Measurements from ENCODE around the gene CYSRT1.

Gene CYSRT1

GRCh38 chr9:137201205-137201868 is 23.6 kb upstream of the CYSRT1 start:
- H3K4me3 ChIP-seq (ENCODE audit: low read depth, low read length): peak overlapping the region; percentile 67
- no peak for DNase-seq (ENCODE audit: low read depth)
- TF ChIP-seq CTCF (IDR thresholded peaks at IDR 0.05; ENCODE audit: low read depth, low read length, missing control alignments): no peak

- no peak for TF ChIP-seq CTCF (IDR thresholded peaks at IDR 0.05; ENCODE audit: low read depth, low read length, missing control alignments)
- no peak overlapping the region for H3K4me3 ChIP-seq (ENCODE audit: low read depth, low read length)
- DNase-seq (ENCODE audit: low read depth): no peak
Measured at GRCh38 chr9:137202966-137203365, 22.0 kb upstream of the CYSRT1 start.

- peak overlapping the region; percentile 93 for H3K4me3 ChIP-seq (ENCODE audit: low read depth, low read length)
- TF ChIP-seq CTCF (IDR thresholded peaks at IDR 0.05; ENCODE audit: low read depth, low read length, missing control alignments): no peak
- no peak for DNase-seq (ENCODE audit: low read depth)
Measured at GRCh38 chr9:137204731-137205125, 20.2 kb upstream of the CYSRT1 start.

GRCh38 chr9:137205126-137206069 is 19.6 kb upstream of the CYSRT1 start, which contains the start of the genes NDOR1 and TMEM203:
Gene NDOR1 (plus strand): TSS chr9:137205700. CDS start chr9:137205778, 78 bp downstream.
Gene TMEM203 (minus strand): TSS chr9:137205648. CDS start chr9:137205414, 234 bp downstream.
- peak; percentile 41 for DNase-seq (ENCODE audit: low read depth)
- no peak for TF ChIP-seq CTCF (IDR thresholded peaks at IDR 0.05; ENCODE audit: low read depth, low read length, missing control alignments)
- peak within 1 kb of the TSS; percentile 93 for H3K4me3 ChIP-seq (ENCODE audit: low read depth, low read length)

DNA sequence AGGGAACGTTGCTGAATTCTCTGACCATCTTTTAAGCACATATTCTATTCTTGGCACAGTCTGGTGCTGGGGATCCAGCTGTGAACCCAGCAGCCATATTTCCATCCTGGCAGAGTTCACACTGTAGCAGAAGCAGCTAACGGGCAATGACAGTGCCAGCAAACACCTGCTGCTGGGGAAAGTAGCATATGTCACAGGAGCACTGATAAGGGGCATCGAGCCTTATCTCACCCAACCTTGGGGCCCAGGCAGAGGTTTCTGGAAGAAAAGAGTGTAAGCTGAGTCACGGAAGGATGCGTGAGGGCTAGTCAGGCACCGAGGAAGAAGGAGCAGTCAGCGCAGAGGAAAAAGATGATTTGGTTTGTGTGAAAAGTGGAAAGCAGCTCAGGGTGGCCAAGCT is 18.4 kb upstream of the CYSRT1 start:
- H3K4me3 ChIP-seq (ENCODE audit: low read depth, low read length): peak overlapping the region; percentile 93
- TF ChIP-seq CTCF (IDR thresholded peaks at IDR 0.05; ENCODE audit: low read depth, low read length, missing control alignments): no peak
- DNase-seq (ENCODE audit: low read depth): no peak

GRCh38 chr9:137211532-137211931 is 13.4 kb upstream of the CYSRT1 start:
- H3K4me3 ChIP-seq (ENCODE audit: low read depth, low read length): no peak overlapping the region
- TF ChIP-seq CTCF (IDR thresholded peaks at IDR 0.05; ENCODE audit: low read depth, low read length, missing control alignments): no peak
- no peak for DNase-seq (ENCODE audit: low read depth)
